COLO668 (cell line): ENCODE results near the gene OTUD4.
A peak's percentile ranks its signal among the peaks of the same experiment; 100 is the strongest.
"Not testable (repeated sequence)": the region's sequence is repeated elsewhere in the genome, so short reads cannot be mapped to it uniquely, and the experiment has no call there.

Source experiments
- DNase-seq: peaks from one replicate; lab custom pipeline; 2025; ENCODE audit not compliant: unreplicated experiment; lab: John Stamatoyannopoulos, UW

Gene OTUD4, protein sequence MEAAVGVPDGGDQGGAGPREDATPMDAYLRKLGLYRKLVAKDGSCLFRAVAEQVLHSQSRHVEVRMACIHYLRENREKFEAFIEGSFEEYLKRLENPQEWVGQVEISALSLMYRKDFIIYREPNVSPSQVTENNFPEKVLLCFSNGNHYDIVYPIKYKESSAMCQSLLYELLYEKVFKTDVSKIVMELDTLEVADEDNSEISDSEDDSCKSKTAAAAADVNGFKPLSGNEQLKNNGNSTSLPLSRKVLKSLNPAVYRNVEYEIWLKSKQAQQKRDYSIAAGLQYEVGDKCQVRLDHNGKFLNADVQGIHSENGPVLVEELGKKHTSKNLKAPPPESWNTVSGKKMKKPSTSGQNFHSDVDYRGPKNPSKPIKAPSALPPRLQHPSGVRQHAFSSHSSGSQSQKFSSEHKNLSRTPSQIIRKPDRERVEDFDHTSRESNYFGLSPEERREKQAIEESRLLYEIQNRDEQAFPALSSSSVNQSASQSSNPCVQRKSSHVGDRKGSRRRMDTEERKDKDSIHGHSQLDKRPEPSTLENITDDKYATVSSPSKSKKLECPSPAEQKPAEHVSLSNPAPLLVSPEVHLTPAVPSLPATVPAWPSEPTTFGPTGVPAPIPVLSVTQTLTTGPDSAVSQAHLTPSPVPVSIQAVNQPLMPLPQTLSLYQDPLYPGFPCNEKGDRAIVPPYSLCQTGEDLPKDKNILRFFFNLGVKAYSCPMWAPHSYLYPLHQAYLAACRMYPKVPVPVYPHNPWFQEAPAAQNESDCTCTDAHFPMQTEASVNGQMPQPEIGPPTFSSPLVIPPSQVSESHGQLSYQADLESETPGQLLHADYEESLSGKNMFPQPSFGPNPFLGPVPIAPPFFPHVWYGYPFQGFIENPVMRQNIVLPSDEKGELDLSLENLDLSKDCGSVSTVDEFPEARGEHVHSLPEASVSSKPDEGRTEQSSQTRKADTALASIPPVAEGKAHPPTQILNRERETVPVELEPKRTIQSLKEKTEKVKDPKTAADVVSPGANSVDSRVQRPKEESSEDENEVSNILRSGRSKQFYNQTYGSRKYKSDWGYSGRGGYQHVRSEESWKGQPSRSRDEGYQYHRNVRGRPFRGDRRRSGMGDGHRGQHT

DNA sequence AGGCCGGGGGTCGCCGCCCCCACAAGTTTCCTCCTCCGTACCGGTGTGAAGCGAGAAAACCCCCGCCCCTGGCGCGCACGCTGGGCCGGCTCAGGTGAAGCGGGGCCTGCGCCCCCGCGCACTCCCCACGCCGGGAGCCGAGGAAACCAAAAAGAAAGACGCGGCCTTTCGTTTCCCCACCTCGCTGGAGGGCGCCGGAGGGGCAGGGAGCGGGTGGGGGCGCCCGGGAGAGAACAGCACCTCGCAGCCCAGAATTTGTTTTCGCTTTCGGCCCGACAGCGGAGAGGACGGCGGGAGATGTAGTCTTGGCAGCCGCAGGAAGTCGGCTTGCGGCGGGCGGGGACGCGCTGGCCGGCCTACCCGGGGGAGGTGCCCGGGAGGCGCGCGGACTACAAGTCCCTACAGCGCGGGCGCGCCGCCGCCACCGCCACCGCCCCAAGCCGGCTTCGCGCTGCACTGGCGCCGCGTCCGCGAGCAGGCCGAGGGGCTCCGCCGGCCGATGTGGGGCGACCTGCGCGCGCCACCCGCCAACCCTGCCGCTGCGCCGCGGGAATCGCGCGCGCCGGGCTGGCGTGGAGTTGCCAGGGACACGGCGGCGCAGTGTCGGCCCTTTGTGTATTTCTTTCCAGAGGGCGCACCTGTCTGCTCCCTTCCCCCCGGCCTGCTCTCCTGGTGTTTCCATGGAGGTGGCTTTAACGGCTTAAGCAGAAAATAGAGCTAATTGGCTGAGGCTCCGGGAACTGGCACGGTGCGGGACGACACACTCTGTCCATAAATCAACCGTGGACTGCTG is at the start of gene OTUD4:
Gene OTUD4 (minus strand): TSS at position 292 of the 793 bp plus-strand sequence. CDS start 616 bp downstream, outside the sequence.
- DNase-seq = peak; percentile 98

DNA sequence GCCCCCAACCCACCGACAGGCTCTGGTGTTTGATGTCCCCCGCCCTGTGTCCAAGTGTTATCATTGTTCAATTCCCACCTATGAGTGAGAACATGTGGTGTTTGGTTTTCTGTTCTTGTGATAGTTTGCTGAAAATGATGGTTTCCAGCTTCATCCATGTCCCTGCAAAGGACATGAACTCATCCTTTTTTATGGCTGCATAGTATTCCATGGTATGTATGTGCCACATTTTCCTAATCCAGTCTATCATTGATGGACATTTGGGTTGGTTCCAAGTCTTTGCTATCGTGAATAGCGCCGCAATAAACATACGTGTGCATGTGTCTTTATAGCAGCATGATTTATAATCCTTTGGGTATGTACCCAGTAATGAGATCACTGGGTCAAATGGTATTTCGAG is 42.8 kb upstream of the OTUD4 start:
- not testable (repeated sequence) for DNase-seq

DNA sequence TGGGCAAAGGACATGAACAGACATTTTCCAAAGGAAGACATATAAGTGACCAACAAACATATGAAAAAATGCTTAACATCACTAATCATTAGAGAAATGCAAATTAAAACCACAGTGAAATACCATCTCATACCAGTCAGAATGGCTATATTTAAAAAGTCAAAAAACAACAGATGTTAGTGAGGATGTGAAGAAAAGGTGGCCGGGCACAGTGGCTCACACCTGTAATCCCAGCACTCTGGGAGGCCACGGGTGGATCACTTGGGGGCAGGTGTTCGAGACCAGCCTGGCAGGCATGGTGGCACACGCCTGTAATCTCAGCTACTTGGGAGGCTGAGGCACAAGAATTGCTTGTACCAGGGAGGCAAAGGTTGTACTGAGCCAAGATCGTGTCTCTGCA is 41.1 kb upstream of the OTUD4 start:
- DNase-seq = not testable (repeated sequence)

DNA sequence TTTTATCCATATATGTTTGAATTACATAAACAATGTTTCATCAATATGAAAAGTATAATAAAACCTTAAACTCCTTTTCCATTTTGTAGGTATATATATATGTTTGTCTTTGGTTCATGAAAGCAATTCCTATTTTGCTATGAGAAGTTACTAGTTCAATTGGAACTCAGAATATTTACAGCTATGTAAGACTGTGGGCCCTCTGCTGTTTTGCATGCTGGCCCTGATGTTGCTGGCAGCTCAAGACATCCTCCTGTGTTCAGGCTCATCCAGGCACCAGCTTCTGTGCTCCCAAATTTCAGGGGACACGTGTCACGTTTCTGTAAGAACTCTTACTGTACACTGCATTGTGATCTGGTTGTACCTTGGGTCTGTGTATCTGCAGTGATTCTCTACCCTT is 38.7 kb upstream of the OTUD4 start:
- DNase-seq = no peak

- no peak for DNase-seq
These were observed 37.9 kb upstream of the OTUD4 start for GRCh38 chr4:145218251-145218650.

- no peak for DNase-seq
These were observed 37.0 kb upstream of the OTUD4 start for GRCh38 chr4:145217349-145217748.

DNA sequence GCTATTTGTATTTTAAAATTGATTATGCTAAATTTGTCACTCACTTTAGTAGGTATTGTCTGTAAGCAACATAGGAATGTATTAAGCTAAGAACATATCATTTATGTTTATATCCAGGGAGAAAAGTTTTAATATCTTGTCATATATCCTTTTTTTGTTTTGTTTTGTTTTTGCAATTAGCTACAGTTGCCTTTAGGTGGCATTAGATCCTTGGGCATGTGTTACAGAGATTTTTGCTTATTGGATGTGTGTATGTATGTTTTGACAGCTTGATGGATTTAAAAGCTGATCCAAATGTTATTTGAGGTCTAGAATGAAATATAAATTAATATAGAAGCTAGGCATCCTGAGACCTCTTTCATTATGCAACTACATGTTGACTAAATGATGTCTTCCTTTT is 36.1 kb upstream of the OTUD4 start:
- no peak for DNase-seq

GRCh38 chr4:145213245-145213644 is 32.9 kb upstream of the OTUD4 start:
- no peak for DNase-seq

GRCh38 chr4:145207934-145208333 is 27.5 kb upstream of the OTUD4 start:
- DNase-seq = no peak

- DNase-seq = no peak
These were observed 23.0 kb upstream of the OTUD4 start for GRCh38 chr4:145203410-145203809.

DNA sequence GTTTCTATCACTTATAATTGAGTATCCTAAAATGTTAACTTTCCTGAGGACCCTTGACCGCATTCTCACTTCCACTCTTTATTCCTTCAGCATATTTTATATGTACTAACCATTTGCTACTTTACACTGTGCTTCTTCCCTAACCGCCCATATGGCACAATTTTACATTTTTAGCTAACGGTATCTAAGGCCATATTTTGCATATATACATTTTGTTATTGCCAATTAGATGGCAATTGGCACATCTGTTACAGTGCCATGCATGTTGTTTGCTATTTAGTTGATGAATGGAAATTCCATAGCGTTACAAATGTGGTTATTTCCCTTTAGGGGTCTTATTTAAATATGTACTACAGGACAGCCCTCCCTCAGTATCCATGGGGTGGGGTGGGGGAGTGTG is 20.0 kb upstream of the OTUD4 start:
- DNase-seq = no peak

GRCh38 chr4:145199051-145199716 is 18.8 kb upstream of the OTUD4 start:
- DNase-seq = no peak

DNA sequence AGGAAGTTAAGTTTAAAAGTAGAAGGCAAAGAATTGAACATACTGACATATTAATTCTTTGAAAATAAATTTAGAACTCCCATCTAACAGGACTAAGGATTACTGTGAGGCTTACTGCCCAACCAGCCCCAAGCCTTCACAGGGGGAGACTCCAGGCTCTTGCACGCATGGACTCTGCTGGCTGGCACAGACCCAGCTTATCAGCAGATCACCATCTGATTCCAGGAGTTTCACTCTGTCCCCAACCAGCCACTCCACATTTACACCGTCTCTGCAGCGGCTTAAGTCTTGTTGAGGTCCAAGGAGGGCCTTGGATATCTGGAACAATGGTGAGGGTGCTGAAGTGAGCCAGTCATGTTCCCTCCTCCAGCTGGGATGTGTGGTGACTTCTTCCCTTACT is 16.4 kb upstream of the OTUD4 start:
- no peak for DNase-seq

- DNase-seq = no peak
These were observed 15.0 kb upstream of the OTUD4 start for GRCh38 chr4:145195167-145195952.

GRCh38 chr4:145189981-145190380 is 9.6 kb upstream of the OTUD4 start:
- no peak for DNase-seq

- no peak for DNase-seq
These were observed 6.3 kb upstream of the OTUD4 start for GRCh38 chr4:145186729-145187128.

- DNase-seq = no peak
These were observed 3.2 kb upstream of the OTUD4 start for GRCh38 chr4:145183581-145183980.

DNA sequence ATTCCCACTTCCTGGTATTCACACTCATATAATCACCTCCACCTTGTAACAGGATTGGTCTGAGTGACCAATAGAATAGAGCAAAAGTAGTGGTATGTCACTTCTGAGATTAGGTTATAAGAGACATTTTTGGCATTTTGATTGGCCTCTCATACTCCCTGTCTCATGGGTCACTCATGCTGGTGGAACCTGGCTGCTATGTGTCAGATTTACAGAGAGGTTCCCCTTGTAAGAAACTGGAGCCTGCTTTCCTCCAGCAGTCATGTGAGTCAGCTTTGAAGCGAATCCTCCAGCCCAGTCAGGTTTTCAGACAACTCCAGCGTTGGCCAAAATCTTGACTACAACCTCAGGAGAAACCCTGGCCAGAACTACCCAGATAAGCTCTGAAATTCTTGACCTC is 2.6 kb upstream of the OTUD4 start:
- no peak for DNase-seq

DNA sequence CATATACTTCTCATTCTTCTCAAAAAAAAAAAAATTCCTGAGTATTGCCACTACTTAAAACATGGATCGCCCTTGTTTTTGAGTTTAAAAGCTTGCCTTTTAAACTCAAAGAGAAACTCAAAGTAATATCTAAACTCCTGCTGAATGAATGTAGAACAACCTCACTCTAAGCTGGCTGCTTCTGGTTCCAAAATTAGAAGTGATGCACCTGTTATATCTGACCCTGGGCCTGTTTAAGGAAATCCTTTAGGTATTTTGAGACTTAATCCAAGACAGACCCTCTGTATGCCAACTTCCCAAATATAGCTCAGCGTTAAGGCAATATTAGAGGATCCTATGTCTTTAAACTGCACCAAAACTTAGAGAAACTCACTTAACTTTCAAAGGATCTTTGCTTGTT is 1.8 kb upstream of the OTUD4 start:
- no peak for DNase-seq
